NCI-H1417 (cell line): ENCODE data around the gene GNLY.
"Not testable (repeated sequence)": the region's sequence is repeated elsewhere in the genome, so short reads cannot be mapped to it uniquely, and the experiment has no call there.

Source experiments
- DNase-seq, 3 experiments: peaks; one replicate each; lab custom pipeline; 2025; lab: John Stamatoyannopoulos, UW

Gene GNLY

GRCh38 chr2:85694052-85695025 lies at the start of gene GNLY:
GNLY (plus strand) TSS chr2:85694358; CDS start chr2:85694419, 61 bp downstream.
- DNase-seq, result no peak

GRCh38 chr2:85644909-85645308 lies 49.2 kb upstream of the GNLY start:
- no peak for DNase-seq

- DNase-seq, result no peak
Observed at GRCh38 chr2:85646166-85646565, 48.0 kb upstream of the GNLY start.

GRCh38 chr2:85647823-85648526 lies 46.2 kb upstream of the GNLY start:
- no peak for DNase-seq

- DNase-seq, result peak in 1 of 3 experiments; percentile 1
Observed at GRCh38 chr2:85648619-85649018, 45.5 kb upstream of the GNLY start.

- DNase-seq, result no peak
Observed at GRCh38 chr2:85649201-85650190, 44.7 kb upstream of the GNLY start.

GRCh38 chr2:85650456-85650855 lies 43.7 kb upstream of the GNLY start:
- DNase-seq, result no peak

GRCh38 chr2:85651097-85651496 lies 43.1 kb upstream of the GNLY start:
- no peak for DNase-seq

- DNase-seq, result no peak
Observed at GRCh38 chr2:85652056-85652455, 42.1 kb upstream of the GNLY start.

- no peak for DNase-seq
Observed at GRCh38 chr2:85653996-85654395, 40.2 kb upstream of the GNLY start.

- DNase-seq, result no peak
Observed at GRCh38 chr2:85655961-85656417, 38.2 kb upstream of the GNLY start.

GRCh38 chr2:85656468-85656867 lies 37.7 kb upstream of the GNLY start:
- no peak for DNase-seq

GRCh38 chr2:85657399-85657798 lies 36.8 kb upstream of the GNLY start:
- not testable (repeated sequence) for DNase-seq

GRCh38 chr2:85659324-85659981 lies 34.7 kb upstream of the GNLY start:
- no peak for DNase-seq

GRCh38 chr2:85660301-85660700 lies 33.9 kb upstream of the GNLY start:
- DNase-seq, result not testable (repeated sequence)

GRCh38 chr2:85660725-85661124 lies 33.4 kb upstream of the GNLY start:
- no peak for DNase-seq

- DNase-seq, result no peak
Observed at GRCh38 chr2:85661139-85661858, 32.9 kb upstream of the GNLY start.

GRCh38 chr2:85662899-85663593 lies 31.1 kb upstream of the GNLY start:
- no peak for DNase-seq

GRCh38 chr2:85663594-85664565 lies 30.3 kb upstream of the GNLY start:
- DNase-seq, result no peak
